Prostate gland (tissue), 2 donors: ENCODE results near the gene CNN3. TPM values are rescaled to one million over a fixed set of nuclear protein-coding genes. Genes with fewer than 3 reads are reported as not detected.

Experiments used
- DNase-seq: peaks from one replicate; pipeline ENCODE4 v3.0.0-alpha.2; 2019; ENCODE audit warnings: low spot score
- H3K27ac ChIP-seq, 2 donors: fragments of 200-600 bp; sonication (generic); 2 replicates each; pipeline ENCODE4 v1.5.1; 2017 to 2019
- H3K27me3 ChIP-seq: fragments of 200-600 bp; sonication (generic); replicated peaks from 2 replicates; pipeline ENCODE4 v1.5.1; 2019; ENCODE audit not compliant: insufficient read depth
- H3K36me3 ChIP-seq, 2 donors: fragments of 200-600 bp; sonication (generic); 1 replicate in 1 of 2; 2 replicates in 1 of 2; pipeline versions ENCODE4 v1.5.1 to v1.8.1; 2017 to 2019
- H3K4me1 ChIP-seq: fragments of 200-600 bp; sonication (generic); replicated peaks from 2 replicates; pipeline ENCODE4 v1.5.1; 2019
- H3K4me3 ChIP-seq, 2 donors: fragments of 200-600 bp; sonication (generic); 2 replicates each; pipeline ENCODE4 v1.5.1; 2017 to 2019
- H3K9me3 ChIP-seq: fragments of 200-600 bp; sonication (generic); 2 replicates; pipeline ENCODE4 v1.5.1; 2017
- POLR2A ChIP-seq: fragments of 450-650 bp; IDR thresholded peaks from one replicate; pipeline ENCODE4 v1.6.1; 2016; ENCODE audit warnings: antibody characterized with exemption, mild to moderate bottlenecking
- POLR2AphosphoS5 ChIP-seq: sonication (generic); formaldehyde crosslinking; IDR thresholded peaks from one replicate; pipeline ENCODE4 v1.6.1; 2017; ENCODE audit warnings: antibody characterized with exemption
- WGBS: methylation state at CpG from one replicate; pipeline ENCODE4 v1.1.5; 2018; 5-methylcytosine and 5-hydroxymethylcytosine counted together
- intact Hi-C: fragments of 100-400 bp; cut with DNase I; formaldehyde crosslinking; loops from one replicate; pipeline ENCODE4 v1.14.2; 2022
- total RNA-seq, 2 donors: library from RNA; depleted of rRNA; stranded (reverse); fragments of >200 nt; gene quantifications; one replicate each; pipeline ENCODE4 v1.1.0, GENCODE V29; 2016
- TF ChIP-seq, protein P1 (sequence below), 4 experiments: fragments of 200-600 bp in 2 of 4; fragments of 450-650 bp in 2 of 4; sonication (generic) in 2 of 4; IDR thresholded peaks; 1 replicate in 3 of 4; 2 replicates in 1 of 4; pipeline ENCODE4 v1.5.1; 2016 to 2019; ENCODE audit warnings: antibody characterized with exemption in 4 of 4, mild to moderate bottlenecking in 2 of 4, moderate library complexity in 2 of 4

Gene CNN3
- total RNA-seq, 2 donors from 2014 or later = 136 to 180 TPM

DNA sequence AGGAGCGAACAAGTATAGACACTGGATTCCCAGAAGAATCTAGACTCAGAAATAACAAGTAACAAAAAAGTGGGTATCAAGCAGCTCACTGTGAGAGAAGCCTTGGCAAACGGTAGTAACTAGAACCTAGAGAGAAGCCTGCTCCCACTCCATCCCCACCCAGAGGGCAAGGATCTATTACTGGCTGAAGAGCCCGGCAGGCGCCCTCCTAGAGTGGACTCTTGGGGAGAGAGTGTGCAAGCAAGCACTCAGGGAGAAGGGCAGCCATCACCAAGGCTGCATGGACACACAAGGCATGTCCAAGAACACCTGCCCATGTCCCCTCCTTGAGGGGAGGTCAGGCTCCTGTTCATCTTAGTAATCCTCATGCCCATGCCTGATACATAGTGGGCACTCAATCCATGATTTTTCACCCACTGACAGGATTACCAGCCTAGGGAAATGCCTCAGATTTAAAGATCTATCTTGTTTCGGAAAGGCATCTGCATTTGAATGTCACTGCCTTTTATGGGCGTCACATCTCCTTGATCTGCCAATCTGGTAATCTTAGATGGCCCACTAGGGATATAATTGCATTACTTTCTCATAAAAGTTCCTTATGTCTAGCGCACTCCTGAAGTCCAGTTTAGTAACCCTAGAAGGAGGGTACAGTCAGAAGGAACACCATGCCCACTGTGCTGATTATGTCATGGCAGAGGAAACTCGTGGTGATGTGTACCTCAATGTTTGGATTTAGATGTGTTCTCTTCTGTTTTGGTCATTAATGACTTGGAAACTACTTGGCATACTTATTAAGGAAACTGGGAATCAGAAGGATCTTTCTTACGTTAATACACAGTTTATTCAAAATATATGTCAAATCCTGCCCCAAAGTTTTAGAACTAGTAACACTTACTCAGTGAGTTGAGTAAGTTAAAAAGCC lies 14.4 kb downstream of the CNN3 start:
- no peak for DNase-seq
- no peaks in the 10 kb centered on the region for H3K4me1 ChIP-seq

GRCh38 chr1:94909486-94909885 lies 17.4 kb downstream of the CNN3 start:
- intact Hi-C loops = no loop called here
- no peaks in the 10 kb centered on the region for H3K4me1 ChIP-seq
- no peak for TF ChIP-seq POLR2AphosphoS5
- no peak for TF ChIP-seq POLR2A
- no peak overlapping the region for H3K4me3 ChIP-seq
- no peaks in the 10 kb centered on the region for H3K36me3 ChIP-seq
- no peaks in the 10 kb centered on the region for H3K9me3 ChIP-seq
- H3K27ac ChIP-seq = no peak overlapping the region
- no peaks in the 10 kb centered on the region for H3K27me3 ChIP-seq
- 84% methylated on average over 6 of the region's 6 CpGs for WGBS
- DNase-seq = no peak

More for the DNA sequence above, 14.4 kb downstream of the CNN3 start:
- peak overlapping the region; percentile 26 to 32 for H3K27ac ChIP-seq
- no peak for TF ChIP-seq POLR2AphosphoS5
- TF ChIP-seq, protein P1, sequence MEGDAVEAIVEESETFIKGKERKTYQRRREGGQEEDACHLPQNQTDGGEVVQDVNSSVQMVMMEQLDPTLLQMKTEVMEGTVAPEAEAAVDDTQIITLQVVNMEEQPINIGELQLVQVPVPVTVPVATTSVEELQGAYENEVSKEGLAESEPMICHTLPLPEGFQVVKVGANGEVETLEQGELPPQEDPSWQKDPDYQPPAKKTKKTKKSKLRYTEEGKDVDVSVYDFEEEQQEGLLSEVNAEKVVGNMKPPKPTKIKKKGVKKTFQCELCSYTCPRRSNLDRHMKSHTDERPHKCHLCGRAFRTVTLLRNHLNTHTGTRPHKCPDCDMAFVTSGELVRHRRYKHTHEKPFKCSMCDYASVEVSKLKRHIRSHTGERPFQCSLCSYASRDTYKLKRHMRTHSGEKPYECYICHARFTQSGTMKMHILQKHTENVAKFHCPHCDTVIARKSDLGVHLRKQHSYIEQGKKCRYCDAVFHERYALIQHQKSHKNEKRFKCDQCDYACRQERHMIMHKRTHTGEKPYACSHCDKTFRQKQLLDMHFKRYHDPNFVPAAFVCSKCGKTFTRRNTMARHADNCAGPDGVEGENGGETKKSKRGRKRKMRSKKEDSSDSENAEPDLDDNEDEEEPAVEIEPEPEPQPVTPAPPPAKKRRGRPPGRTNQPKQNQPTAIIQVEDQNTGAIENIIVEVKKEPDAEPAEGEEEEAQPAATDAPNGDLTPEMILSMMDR (IDR thresholded peaks at IDR 0.05) = no peak
- TF ChIP-seq POLR2A = no peak
- intact Hi-C loops = no loop called here
- no peaks in the 10 kb centered on the region for H3K36me3 ChIP-seq
- H3K9me3 ChIP-seq = no peaks in the 10 kb centered on the region
- no peak overlapping the region for H3K4me3 ChIP-seq
- 50% methylated on average over 9 of the region's 9 CpGs for WGBS
- H3K27me3 ChIP-seq = no peaks in the 10 kb centered on the region

- Histone ChIP-seq H3K4me3 (no peak overlapping the region), H3K4me1 (no peaks in the 10 kb centered on the region), H3K9me3 (no peaks in the 10 kb centered on the region), H3K36me3 (no peaks in the 10 kb centered on the region), H3K27me3 (no peaks in the 10 kb centered on the region), H3K27ac (no peak overlapping the region)
- no peak for DNase-seq
- TF ChIP-seq POLR2A = no peak
- TF ChIP-seq POLR2AphosphoS5 = no peak
- TF ChIP-seq, protein P1 (IDR thresholded peaks at IDR 0.05) = no peak
- WGBS = 88% methylated on average over 2 of the region's 2 CpGs
- intact Hi-C loops = no loop called here
Observed at GRCh38 chr1:94908965-94909364, 17.9 kb downstream of the CNN3 start.

GRCh38 chr1:94908190-94908589 lies 18.7 kb downstream of the CNN3 start:
- DNase-seq = no peak
- Histone ChIP-seq H3K9me3 (no peaks in the 10 kb centered on the region), H3K27me3 (no peaks in the 10 kb centered on the region), H3K36me3 (no peaks in the 10 kb centered on the region), H3K27ac (no peak overlapping the region), H3K4me3 (no peak overlapping the region), H3K4me1 (no peaks in the 10 kb centered on the region)
- TF ChIP-seq, protein P1 (IDR thresholded peaks at IDR 0.05) = no peak
- TF ChIP-seq POLR2AphosphoS5 (no peak), POLR2A (no peak)
- 88% methylated on average over 7 of the region's 7 CpGs for WGBS
- intact Hi-C loops = no loop called here

DNA sequence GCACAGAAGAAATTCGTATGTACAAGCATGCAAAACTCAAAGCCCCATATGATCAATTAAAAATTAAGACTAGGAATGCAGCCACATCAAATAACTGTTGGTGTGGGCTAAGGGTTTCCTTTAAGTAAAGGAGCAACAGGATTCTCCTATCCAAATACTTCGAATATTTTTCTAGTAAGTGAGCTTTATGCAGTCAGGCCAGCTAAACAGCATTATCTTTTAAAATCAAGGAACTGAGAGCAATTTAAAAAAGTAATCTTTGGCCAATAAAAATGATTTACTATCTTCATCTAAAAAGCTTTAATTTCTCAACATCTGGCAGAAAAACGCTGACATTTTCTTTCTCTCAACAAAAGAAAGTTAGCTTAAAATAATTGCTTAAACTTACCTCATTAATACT lies 19.8 kb downstream of the CNN3 start:
- no peak overlapping the region for H3K4me3 ChIP-seq
- H3K27ac ChIP-seq = no peak overlapping the region
- no peaks in the 10 kb centered on the region for H3K9me3 ChIP-seq
- no peaks in the 10 kb centered on the region for H3K36me3 ChIP-seq
- intact Hi-C loops = no loop called here
- H3K27me3 ChIP-seq = no peaks in the 10 kb centered on the region
- no peaks in the 10 kb centered on the region for H3K4me1 ChIP-seq
- no peak for DNase-seq
- WGBS = 22% methylated on average over 3 of the region's 3 CpGs
- TF ChIP-seq, protein P1 (IDR thresholded peaks at IDR 0.05) = no peak
- TF ChIP-seq POLR2A (no peak), POLR2AphosphoS5 (no peak)
